KMS-11 (cell line): Measurements from ENCODE around the gene KRTAP1-4.

Experiments used
- H2AFZ ChIP-seq: fragments of 200-600 bp; sonication (generic); 2 replicates; pipeline ENCODE4 v1.6.1; 2016; ENCODE audit warnings: antibody characterized with exemption, mixed run types, low read depth
- H3K27ac ChIP-seq: fragments of 200-600 bp; sonication (generic); 2 replicates; pipeline ENCODE4 v1.6.1; 2016; ENCODE audit warnings: mild to moderate bottlenecking, mixed run types
- H3K27me3 ChIP-seq: fragments of 200-600 bp; sonication (generic); 2 replicates; pipeline ENCODE4 v1.6.1; 2017; ENCODE audit warnings: mild to moderate bottlenecking, low read depth, mixed run types, moderate library complexity; ENCODE audit not compliant: insufficient read depth
- H3K36me3 ChIP-seq: fragments of 200-600 bp; sonication (generic); 2 replicates; pipeline ENCODE4 v1.6.1; 2017; ENCODE audit warnings: mild to moderate bottlenecking, mixed run types; ENCODE audit not compliant: insufficient read depth
- H3K4me1 ChIP-seq: fragments of 200-600 bp; sonication (generic); 2 replicates; pipeline ENCODE4 v1.6.1; 2016; ENCODE audit warnings: mild to moderate bottlenecking, low read depth, mixed run types; ENCODE audit not compliant: poor library complexity, severe bottlenecking
- H3K4me2 ChIP-seq: fragments of 200-600 bp; sonication (generic); 2 replicates; pipeline ENCODE4 v1.7.0; 2016; ENCODE audit warnings: mild to moderate bottlenecking, mixed run types
- H3K4me3 ChIP-seq: fragments of 200-600 bp; sonication (generic); IDR thresholded peaks from 2 replicates; pipeline ENCODE4 v1.6.1; 2017; ENCODE audit warnings: low read depth, low read length, mixed read lengths; ENCODE audit not compliant: insufficient read depth
- H3K79me2 ChIP-seq: fragments of 200-600 bp; sonication (generic); 2 replicates; pipeline ENCODE4 v1.6.1; 2016; ENCODE audit warnings: low read depth, mixed run types; ENCODE audit not compliant: insufficient read depth
- H3K9ac ChIP-seq: fragments of 200-600 bp; sonication (generic); 2 replicates; pipeline ENCODE4 v1.6.1; 2016; ENCODE audit warnings: mild to moderate bottlenecking, mixed run types
- H4K20me1 ChIP-seq: fragments of 200-600 bp; sonication (generic); 2 replicates; pipeline ENCODE4 v1.6.1; 2016; ENCODE audit warnings: mild to moderate bottlenecking, mixed run types; ENCODE audit not compliant: insufficient read depth
- CTCF ChIP-seq: fragments of 200-600 bp; sonication (generic); conservative IDR thresholded peaks from 2 replicates; pipeline ENCODE4 v1.6.1; 2017; ENCODE audit warnings: low read depth, mild to moderate bottlenecking, antibody characterized with exemption, low read length, moderate library complexity, mixed read lengths

The KRTAP1-4 gene

GRCh38 chr17:41019415-41019814 is 10.6 kb downstream of the KRTAP1-4 start:
- Histone ChIP-seq H3K27ac (no peak overlapping the region), H3K79me2 (no peaks in the 10 kb centered on the region), H3K4me3 (no peak overlapping the region), H3K36me3 (no peaks in the 10 kb centered on the region), H4K20me1 (no peaks in the 10 kb centered on the region), H3K9ac (no peak overlapping the region), H2AFZ (no peak overlapping the region), H3K27me3 (no peaks in the 10 kb centered on the region), H3K4me2 (no peak overlapping the region), H3K4me1 (no peaks in the 10 kb centered on the region)
- no peak for TF ChIP-seq CTCF

- Histone ChIP-seq H3K9ac (no peak overlapping the region), H4K20me1 (no peaks in the 10 kb centered on the region), H2AFZ (no peak overlapping the region), H3K4me1 (no peaks in the 10 kb centered on the region), H3K4me3 (no peak overlapping the region), H3K79me2 (no peaks in the 10 kb centered on the region), H3K27ac (no peak overlapping the region), H3K36me3 (no peaks in the 10 kb centered on the region), H3K27me3 (no peaks in the 10 kb centered on the region), H3K4me2 (no peak overlapping the region)
- no peak for TF ChIP-seq CTCF
Measured at GRCh38 chr17:41018541-41018940, 11.5 kb downstream of the KRTAP1-4 start.

GRCh38 chr17:41016578-41017215 is 13.3 kb downstream of the KRTAP1-4 start:
- no peak overlapping the region for H2AFZ ChIP-seq
- H3K4me1 ChIP-seq: no peaks in the 10 kb centered on the region
- no peak overlapping the region for H3K4me2 ChIP-seq
- H3K9ac ChIP-seq: no peak overlapping the region
- no peaks in the 10 kb centered on the region for H3K79me2 ChIP-seq
- no peaks in the 10 kb centered on the region for H3K36me3 ChIP-seq
- no peaks in the 10 kb centered on the region for H3K27me3 ChIP-seq
- H3K4me3 ChIP-seq: no peak overlapping the region
- H4K20me1 ChIP-seq: no peaks in the 10 kb centered on the region
- no peak for TF ChIP-seq CTCF
- H3K27ac ChIP-seq: no peak overlapping the region

- H3K4me3 ChIP-seq: no peak overlapping the region
- H4K20me1 ChIP-seq: no peaks in the 10 kb centered on the region
- no peaks in the 10 kb centered on the region for H3K79me2 ChIP-seq
- H2AFZ ChIP-seq: no peak overlapping the region
- no peaks in the 10 kb centered on the region for H3K4me1 ChIP-seq
- no peak overlapping the region for H3K4me2 ChIP-seq
- TF ChIP-seq CTCF: no peak
- no peak overlapping the region for H3K27ac ChIP-seq
- no peaks in the 10 kb centered on the region for H3K36me3 ChIP-seq
- no peaks in the 10 kb centered on the region for H3K27me3 ChIP-seq
- H3K9ac ChIP-seq: no peak overlapping the region
Measured at GRCh38 chr17:41015454-41015853, 14.5 kb downstream of the KRTAP1-4 start.
